HTR-8/SVneo (cell line): ENCODE results near the gene PPP4R2.
A peak's percentile ranks its signal among the peaks of the same experiment; 100 is the strongest.
"Not testable (repeated sequence)": the region's sequence is repeated elsewhere in the genome, so short reads cannot be mapped to it uniquely, and the experiment has no call there.

ENCODE experiments used
- DNase-seq: peaks from one replicate; pipeline ENCODE4 v3.0.0; 2011; ENCODE audit warnings: low spot score, mixed read lengths; ENCODE audit not compliant: insufficient read length
- FAIRE-seq: peaks from 2 replicates; lab custom pipeline; 2011; peaks lifted over from hg19 to GRCh38; lab: Jason Lieb, UNC

PPP4R2 gene

GRCh38 chr3:73060302-73060723, 63.7 kb downstream of the PPP4R2 start:
- DNase-seq (no peak), FAIRE-seq (no peak)

DNA sequence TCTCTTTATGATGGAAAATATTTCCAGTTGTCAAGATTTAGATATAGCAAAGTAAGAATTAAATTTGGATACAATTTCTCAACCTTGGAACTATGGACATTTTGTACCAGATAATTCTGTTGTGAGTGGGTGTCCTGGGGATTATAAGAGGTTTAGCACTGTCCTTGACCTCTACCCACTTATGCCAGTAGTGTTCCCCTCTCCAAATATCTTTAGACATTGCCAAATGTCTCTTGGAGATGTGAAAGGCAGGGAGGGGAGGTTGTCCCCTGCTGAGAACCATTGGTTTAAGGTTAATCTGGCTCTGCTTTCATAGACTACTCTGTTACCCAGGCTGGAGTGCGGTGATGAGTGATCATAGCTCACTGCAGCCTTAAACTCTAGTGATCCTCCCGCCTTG, 64.8 kb downstream of the PPP4R2 start, which contains the start of gene EBLN2:
TSS of gene EBLN2 (plus strand) at position 244 of the 400 bp plus-strand sequence. CDS start 423 bp downstream, outside the sequence.
- FAIRE-seq (peak; percentile 68), DNase-seq (no peak)

GRCh38 chr3:73066243-73066642, 69.6 kb downstream of the PPP4R2 start:
- FAIRE-seq: not testable (repeated sequence)

DNA sequence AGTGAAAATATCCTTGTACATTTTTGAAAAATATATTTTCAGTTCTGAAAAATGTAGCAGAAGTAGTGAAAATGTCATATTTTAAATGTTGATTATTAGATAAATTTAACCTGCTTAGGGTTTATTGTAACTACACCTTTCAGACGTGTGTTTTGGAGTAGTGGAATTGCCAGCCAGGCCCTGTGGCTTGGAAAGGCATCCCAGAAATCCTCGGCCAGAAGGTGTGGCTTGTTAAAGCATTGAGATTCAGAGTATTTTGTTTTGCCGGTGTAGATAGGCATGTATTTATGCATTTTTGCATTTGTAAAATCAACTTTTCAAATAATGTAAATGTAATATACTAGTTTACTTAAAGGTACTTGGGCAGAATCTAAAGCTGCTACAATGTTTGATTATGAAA, 71.8 kb downstream of the PPP4R2 start:
- FAIRE-seq: no peak

More at GRCh38 chr3:73066243-73066642, 69.6 kb downstream of the PPP4R2 start:
- not testable (repeated sequence) for DNase-seq

GRCh38 chr3:73069187-73069586, 72.6 kb downstream of the PPP4R2 start:
- no peak for DNase-seq
- FAIRE-seq: no peak

More for the DNA sequence above, 71.8 kb downstream of the PPP4R2 start:
- no peak for DNase-seq

DNA sequence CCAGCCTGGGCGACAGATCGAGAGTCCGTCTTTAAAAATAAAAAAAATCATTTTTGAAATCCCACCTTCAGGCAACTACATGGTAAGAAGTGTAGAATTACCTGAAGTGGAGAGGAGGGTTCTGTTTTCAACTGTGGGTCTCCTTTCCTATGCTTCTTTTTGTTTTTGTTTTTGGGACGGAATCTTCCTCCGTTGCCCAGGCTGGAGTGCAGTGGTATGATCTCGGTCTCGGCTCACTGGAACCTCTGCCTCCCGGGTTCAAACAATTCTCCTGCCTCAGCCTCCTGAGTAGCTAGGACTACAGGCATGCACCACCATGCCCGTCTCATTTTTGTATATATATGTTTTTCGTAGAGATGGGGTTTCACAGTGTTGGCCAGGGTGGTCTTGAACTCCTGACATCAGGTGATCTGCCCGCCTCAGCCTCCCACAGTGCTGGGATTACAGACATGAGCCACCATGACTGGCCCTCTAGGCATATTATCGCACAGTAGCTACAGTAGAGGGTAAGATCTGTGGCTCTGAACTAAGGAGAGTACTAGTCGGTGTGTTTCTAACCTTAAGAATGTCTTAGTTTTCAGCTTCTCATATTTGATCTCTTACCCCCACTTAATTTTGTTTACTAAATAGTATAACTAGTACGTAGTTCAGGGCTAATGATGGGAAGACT, 73.3 kb downstream of the PPP4R2 start:
- FAIRE-seq: no peak
- no peak for DNase-seq

DNA sequence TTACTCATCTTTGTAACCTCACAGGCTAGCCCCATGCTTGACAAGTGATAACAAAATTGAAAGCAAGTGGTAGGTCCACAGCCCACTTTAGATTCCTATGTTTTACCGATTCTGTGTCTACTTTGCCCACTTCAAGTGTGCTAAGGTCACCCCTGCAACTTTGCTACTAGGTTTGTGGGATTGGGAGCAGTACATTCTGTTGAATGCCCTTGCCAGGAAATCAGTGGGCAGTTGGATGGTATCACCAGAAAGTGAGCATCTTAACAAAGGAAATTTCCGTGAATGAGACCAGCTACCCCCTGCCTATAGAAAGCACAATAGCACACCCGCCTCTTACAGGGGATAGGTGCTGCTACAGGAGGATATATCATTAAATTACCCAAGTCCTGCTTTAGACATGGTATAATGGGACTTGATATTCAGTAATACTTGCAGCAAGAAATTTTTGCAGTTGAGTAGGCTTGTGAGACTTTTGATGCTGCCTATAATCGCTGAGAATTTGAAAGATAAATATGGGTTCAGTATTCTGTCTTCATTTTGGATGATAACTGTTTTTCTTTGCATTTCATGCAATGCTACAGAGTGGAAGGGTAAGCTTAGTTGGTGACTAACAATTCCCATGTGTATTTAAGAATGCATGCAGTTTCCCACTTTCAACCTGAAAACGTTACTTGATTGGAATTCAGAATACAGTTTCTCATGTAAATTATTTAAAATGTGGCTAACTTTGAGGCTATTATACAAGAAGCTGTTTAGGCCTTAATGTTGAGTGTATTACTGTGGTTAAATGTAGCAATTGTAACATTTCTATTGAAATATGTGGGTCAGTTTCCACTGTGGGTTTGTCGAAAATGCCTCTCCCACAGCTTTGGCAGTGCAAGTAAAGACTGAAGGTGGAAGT, 74.3 kb downstream of the PPP4R2 start:
- FAIRE-seq (no peak), DNase-seq (no peak)

DNA sequence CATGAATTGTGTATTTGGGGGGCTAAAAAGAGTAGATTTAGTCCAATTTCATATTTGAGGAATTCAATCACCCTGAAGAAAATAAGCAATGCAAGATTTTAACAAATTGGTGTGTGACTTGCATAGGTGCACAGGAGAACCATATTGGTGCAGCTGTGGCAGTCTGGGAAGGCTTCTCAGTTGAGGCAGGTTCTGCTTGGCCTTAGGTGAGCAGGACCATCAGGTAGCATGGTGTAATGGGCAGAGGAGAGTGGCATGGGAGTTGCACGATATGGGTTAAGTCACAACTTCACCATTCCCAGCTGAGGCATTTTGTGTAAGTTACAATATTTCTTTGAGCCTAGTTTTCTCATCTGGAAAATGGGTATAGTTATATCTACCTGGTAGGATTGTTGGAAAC, 75.3 kb downstream of the PPP4R2 start:
- peak; percentile 13 for FAIRE-seq
- no peak for DNase-seq

- DNase-seq (no peak), FAIRE-seq (no peak)
Observed at GRCh38 chr3:73072634-73073033, 76.0 kb downstream of the PPP4R2 start.

- FAIRE-seq (no peak), DNase-seq (no peak)
Observed at GRCh38 chr3:73073091-73073707, 76.6 kb downstream of the PPP4R2 start.

GRCh38 chr3:73074781-73075180, 78.2 kb downstream of the PPP4R2 start:
- FAIRE-seq (no peak), DNase-seq (no peak)

DNA sequence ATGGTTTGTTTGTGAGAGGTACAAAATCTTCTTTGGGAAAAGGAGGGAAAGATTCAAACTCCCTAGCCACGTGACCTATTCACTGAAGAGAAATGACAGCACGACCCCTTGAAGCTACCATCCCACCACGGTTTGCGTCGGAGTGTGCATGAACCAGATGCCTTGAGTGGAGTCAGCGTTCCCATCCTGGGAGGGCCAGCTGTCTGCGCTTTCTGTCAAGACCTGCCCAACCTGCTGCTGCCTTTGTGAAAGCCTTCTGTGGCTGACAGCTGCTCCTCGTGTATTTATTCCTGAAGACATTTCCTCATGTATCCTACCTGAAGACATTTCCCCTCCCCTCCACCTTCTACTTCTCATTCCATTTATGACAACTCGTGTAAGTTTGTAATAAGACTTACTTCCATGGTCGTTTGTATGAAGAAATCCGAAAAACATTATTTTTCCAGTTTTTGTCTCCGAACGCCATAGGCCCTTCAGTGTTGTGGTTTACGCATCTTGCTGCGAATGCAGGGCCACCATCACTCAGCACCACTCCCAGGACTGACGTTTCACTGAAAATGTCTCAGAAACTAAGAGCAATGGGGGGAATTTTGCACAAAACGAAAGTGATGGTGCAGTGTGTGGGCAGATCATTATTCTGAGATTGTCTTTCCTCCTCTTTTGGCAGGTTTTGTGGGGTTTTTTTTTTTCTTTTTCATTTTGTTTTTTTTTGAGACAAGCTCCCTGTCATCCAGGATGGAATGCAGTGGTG, 83.8 kb downstream of the PPP4R2 start:
- DNase-seq (no peak), FAIRE-seq (no peak)

GRCh38 chr3:73081140-73081539, 84.5 kb downstream of the PPP4R2 start:
- no peak for FAIRE-seq

DNA sequence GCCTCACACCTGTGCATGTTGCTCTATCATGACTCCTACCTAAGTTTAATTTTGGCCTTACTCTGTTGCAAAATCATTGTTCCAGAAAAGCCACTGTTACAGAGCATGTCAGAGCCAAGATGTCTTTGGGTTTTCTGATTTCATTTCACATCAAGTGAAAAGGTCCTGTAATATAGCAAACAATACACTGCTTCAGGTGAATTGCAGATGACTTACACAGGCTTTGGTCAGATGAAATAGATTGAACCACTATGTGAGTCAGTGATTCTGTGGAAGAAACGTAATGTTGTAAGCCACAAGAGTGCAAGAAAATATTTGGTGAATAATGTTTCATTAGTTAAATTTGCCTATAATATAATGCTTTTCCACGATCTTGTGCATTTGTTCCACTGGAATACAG, 87.6 kb downstream of the PPP4R2 start:
- no peak for FAIRE-seq
- DNase-seq: no peak

More at GRCh38 chr3:73081140-73081539, 84.5 kb downstream of the PPP4R2 start:
- no peak for DNase-seq

DNA sequence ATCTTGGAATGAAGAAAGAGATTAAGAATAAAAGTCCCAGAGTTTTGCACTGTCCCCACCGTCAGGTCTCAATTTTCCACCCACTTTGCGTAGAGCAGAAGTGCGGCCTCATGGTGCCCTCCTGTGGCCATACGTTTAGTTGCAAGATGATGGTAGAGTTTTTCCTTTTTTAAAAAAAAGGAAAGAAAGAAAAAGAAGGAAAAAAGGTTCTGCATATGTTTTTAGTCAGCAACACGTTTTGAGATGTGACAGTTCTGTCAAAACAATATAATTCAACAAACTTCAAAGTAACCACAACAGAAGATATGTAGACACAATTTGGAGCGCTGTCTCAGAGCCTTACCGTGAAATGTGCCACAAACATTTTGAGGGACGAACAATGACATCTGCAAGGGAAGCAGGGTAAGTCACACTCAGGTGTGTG, 89.5 kb downstream of the PPP4R2 start:
- peak; percentile 53 for DNase-seq
- no peak for FAIRE-seq

GRCh38 chr3:73094129-73094528, 97.5 kb downstream of the PPP4R2 start:
- FAIRE-seq (peak; percentile 57), DNase-seq (peak; percentile 25)

DNA sequence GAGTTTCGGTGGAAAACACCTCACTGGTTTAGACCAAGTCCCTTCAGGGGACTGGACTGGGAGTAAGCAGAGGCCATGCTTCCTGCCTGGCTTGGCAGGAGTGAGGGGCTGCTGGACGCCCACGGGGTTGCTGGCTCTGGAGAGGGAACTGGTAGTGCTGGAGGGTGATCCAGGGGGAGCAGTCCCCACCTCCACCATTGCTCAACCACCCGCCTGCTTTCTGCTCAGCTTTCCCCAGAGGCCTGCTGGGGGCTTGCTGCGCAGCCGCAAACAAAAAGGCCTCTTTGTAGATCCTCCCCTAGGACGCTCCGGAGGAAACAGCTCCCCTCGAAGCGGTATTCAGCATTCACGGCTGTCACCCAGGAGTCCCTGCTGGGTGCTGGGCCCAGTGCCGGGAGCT, 98.3 kb downstream of the PPP4R2 start:
- FAIRE-seq (no peak), DNase-seq (no peak)

- FAIRE-seq (no peak), DNase-seq (no peak)
Observed at GRCh38 chr3:73096169-73096568, 99.6 kb downstream of the PPP4R2 start.

DNA sequence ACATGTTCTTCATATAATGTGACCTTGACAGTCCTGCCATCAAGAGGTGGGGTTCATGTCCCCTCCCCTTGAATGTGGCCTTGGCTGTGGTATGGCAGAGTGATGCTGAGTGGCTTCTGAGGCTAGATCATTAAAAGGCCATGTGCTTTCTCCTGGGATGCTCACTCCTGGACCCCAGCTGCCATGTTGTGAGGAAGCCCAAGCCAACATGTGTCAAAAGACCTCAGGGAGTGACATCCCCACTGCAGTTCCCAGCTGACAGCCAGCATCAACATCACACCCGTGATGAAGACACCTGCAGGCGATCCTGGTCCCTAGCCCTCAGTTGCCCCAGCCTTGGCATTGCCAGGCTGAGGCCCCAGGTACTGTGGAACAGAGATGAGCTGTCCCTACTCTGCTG, 101.4 kb downstream of the PPP4R2 start:
- FAIRE-seq (no peak), DNase-seq (no peak)

DNA sequence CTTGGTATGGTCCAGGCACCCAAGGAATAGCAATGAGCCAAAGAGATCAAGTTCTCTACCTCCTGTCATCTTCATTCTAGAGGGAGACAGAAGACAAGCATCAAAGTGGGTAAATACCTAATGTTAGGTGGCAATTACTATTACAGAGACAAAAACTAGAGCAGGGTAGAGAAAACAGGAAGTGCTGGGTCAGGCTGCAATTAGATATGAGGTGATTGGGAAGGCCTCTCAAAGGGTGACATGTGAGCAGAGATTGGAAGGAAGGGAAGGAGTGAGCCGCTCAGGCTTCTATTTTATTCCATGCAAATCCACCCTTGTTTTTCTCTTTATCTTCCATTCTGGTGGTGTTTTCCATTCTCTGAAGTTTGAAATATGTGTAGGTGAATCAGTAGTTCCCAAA, 102.3 kb downstream of the PPP4R2 start:
- FAIRE-seq (no peak), DNase-seq (no peak)
